Stimulated activated CD4-positive, alpha-beta T cell treated with anti-CD3 and anti-CD28 coated beads, Interleukin-4, amount 100 ng/mL, for 48 hours (primary cell): Measurements from ENCODE around the gene ENPP7.

ENCODE experiments used
- DNase-seq, 2 donors: peaks; one replicate each; pipeline ENCODE4 v3.0.0-alpha.2; 2020; ENCODE audit warnings: low read depth in 2 of 2

ENPP7 gene

GRCh38 chr17:79732804-79733691 lies 2.3 kb downstream of the ENPP7 start:
- no peak for DNase-seq

DNA sequence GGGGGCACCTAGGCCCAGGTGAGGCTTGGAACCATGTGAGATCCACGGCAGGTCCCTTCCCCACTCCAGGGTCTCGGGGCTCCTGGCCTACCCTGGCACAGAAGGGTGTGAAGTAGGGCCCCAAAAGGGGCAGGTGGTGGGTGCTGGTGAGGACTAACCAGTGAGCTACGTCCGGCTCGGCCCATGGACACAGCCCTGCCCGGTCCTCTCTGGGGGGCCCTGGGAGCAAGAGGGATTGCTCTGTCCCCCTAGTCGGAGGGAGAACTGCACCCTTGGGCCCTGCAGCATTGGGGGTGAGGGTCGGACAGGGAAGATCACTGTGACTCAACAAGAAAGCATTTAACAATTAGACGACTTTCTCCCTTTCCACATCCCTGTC lies 2.9 kb downstream of the ENPP7 start:
- DNase-seq: no peak

- DNase-seq: no peak
These were observed 4.4 kb downstream of the ENPP7 start for GRCh38 chr17:79735096-79735495.

- DNase-seq: no peak
These were observed 6.5 kb downstream of the ENPP7 start for GRCh38 chr17:79737046-79737921.

- DNase-seq: no peak
These were observed 7.3 kb downstream of the ENPP7 start for GRCh38 chr17:79737922-79738578.

DNA sequence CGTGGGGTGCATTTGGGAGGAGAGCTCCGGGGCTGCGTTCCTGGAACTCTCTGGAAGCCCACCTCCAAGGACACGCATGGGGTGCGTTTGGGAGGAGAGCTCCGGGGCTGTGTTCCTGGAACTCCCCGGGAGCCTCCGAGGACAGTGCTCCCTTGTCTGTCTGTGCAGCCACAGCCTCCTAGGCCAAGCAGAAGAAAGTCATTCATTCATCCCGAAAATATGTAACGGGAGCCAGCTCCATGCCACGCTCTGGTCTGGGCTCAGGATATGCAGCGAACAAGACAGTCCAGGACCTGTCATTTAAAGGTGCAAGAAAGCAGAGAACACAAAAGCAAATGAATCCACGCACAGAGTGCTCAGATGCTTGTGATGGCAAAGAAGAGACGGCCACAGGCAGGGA lies 7.9 kb downstream of the ENPP7 start:
- DNase-seq: no peak

DNA sequence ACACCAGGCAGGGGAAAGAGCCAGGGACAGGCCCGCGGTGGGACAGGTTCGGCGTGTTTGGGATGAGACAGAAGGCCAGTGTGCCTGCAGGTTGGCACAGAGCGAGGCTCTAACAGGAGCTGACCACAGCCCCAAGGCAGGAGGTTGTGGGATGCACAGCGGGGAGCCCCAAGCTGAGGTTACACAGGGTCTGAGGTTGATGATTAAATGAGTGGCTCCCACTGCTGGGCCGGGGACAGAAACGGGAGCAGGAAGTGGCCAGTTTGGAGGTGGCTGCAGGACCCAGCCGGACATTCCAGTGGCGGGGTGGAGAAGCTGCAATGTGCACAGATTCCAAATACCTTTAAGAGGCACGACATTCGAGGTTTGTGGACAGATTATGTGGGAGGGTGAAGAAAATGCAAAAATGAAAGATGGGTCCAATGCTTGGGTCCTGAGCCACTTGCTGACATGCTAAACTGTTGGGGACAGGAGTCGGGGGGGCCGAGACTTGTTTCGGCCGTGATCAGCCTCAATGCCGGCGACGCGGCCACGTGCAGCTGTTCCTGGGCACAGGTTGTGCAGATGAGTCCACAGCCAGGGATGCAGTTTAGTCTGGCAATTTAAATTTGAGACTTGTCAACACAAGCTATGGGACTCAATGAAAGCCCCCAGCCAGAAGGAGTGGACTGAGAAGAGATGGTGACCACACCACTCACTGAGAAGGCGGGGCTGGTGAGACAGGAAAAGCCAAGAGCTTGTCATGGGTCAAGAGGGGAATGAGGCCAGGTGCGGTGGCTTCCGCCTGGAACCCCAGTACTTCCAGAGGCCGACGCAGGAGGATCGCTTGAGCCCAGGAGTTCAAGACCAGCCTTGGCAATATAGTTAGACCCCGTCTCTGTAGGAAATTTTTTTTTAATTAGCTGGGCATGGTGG lies 8.7 kb downstream of the ENPP7 start:
- DNase-seq: no peak

DNA sequence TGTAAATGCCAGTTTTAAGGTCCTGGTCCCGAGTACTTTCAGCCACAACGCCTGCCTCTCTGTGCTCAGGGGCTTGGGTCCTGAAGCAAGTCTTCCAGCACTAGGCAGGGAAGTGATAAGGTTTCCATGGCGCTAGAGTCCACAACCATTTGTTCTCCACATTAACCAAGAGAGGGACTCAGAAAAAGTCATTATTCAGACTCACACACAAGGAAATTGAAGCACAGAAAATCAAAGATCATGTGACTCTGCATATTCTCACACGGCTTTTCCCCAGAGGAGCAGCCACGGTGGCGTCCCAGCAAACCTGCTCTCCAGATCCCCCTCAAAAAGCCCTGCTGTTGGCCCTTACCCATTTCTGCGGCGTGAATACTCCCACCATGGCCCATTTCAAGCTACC lies 9.7 kb downstream of the ENPP7 start:
- no peak for DNase-seq

DNA sequence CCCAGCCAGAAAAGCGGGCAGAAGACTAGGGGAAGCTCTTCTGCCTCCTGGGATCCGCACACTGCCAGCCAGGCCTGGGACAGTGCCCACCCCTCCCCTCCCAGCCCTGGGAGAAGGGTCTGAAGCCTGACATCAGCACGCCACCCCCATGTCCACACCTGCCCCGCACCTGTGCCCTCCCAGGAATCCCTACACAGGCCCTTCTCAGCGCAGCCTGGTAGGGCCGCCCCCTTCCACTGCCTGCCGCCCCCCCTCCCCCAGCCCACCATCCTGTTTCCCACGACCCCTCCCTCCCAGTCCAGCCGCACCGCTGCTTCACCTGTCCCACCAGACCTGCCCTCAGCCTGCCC lies 10.6 kb downstream of the ENPP7 start:
- no peak for DNase-seq

GRCh38 chr17:79741751-79742588 lies 11.2 kb downstream of the ENPP7 start:
- peak; percentile 61 to 64 for DNase-seq

DNA sequence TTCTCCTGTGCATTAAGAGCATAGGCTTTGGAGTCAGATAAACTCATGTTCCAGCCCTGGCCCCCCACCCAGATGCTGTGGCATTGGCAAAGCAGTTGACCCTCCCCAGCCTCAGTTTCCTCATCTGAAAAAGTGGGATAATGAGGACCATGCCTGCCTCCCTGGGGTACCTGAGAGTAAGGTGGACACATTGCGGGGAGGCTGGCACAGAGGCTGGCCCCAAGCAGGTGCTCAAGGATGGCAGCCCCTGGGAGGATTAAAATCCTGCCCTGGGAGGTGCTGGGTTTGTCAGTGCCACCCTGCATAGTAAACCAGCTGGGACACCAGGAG lies 11.8 kb downstream of the ENPP7 start:
- DNase-seq: no peak

- DNase-seq: no peak
These were observed 12.3 kb downstream of the ENPP7 start for GRCh38 chr17:79742951-79743476.

DNA sequence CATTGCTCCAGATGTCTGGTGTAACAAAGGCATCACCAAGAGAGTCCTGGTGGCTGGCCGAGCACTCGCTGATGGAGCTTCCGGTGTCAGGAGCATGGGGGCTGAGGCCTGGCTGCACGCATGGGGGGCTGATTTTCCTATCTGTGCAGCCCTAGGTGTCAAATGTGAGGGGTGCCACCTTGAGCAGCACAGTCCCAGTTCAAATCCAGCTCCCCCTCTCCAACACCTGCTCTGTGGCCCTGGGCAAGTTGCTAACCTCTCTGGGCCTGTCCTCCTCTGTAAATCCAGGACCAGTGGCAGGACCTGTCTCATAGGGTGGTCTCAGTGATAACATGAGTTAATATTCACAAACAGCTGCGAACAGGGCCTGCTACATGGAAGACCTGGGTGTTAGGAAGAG lies 12.9 kb downstream of the ENPP7 start:
- no peak for DNase-seq

DNA sequence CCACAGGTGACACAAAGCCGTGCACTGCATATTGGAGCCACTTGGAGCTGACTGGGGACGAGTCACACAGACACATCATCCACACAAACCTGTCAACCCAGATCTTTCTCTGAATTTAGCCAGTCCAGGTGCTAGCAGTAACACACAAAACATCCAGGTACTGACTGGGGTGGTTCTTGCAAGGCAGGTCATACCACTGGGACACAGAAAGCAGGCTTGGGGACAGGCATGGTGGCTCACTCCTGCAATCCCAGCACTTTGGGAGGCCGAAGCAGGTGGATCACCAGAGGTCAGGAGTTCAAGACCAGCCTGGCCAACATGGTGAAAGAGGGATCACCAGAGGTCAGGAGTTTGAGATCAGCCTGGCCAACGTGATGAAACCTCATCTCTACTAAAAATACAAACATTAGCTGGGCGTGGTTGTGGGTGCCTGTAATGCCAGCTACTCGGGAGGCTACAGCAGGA lies 14.9 kb downstream of the ENPP7 start:
- DNase-seq: no peak

- no peak for DNase-seq
These were observed 16.3 kb downstream of the ENPP7 start for GRCh38 chr17:79746889-79747507.

GRCh38 chr17:79747508-79748294 lies 17.0 kb downstream of the ENPP7 start:
- DNase-seq: no peak

GRCh38 chr17:79748295-79749099 lies 17.8 kb downstream of the ENPP7 start:
- no peak for DNase-seq

GRCh38 chr17:79749156-79749815 lies 18.5 kb downstream of the ENPP7 start:
- no peak for DNase-seq
